HEK293 (cell line): ENCODE measurements around the gene SIGMAR1.

Experiments
- CTCF ChIA-PET: fragments of 350-600 bp; formaldehyde crosslinking; extraction: SDS; loops from one replicate; lab custom pipeline; 2021; ENCODE audit warnings: antibody characterized with exemption; lab: Yijun Ruan, JAX
- POLR2A ChIA-PET: fragments of 300-600 bp; formaldehyde crosslinking; extraction: SDS; loops from one replicate; lab custom pipeline; 2020; ENCODE audit warnings: antibody characterized with exemption, inconsistent platforms; lab: Yijun Ruan, JAX
- H3K27ac ChIP-seq: fragments of 200-500 bp; sonication (Bioruptor generic); 2 replicates; pipeline ENCODE4 v1.5.1; 2014; ENCODE audit warnings: low read depth, low read length, control low read depth, inconsistent platforms; ENCODE audit errors: extremely low read depth
- H3K36me3 ChIP-seq, 2 experiments: fragments of 200-500 bp in 1 of 2; sonication (Bioruptor generic) in 1 of 2; 1 replicate in 1 of 2; 2 replicates in 1 of 2; pipeline ENCODE4 v1.5.1; 2014 to 2017; ENCODE audit warnings: inconsistent platforms in 2 of 2, low read length in 2 of 2; ENCODE audit not compliant: control insufficient read depth in 2 of 2, insufficient read depth in 1 of 2
- H3K4me1 ChIP-seq: fragments of 200-500 bp; sonication (Bioruptor generic); 2 replicates; pipeline ENCODE4 v1.5.1; 2014; ENCODE audit warnings: mild to moderate bottlenecking, low read length, inconsistent platforms; ENCODE audit not compliant: control insufficient read depth, insufficient read depth
- H3K4me3 ChIP-seq: 2 replicates; pipeline ENCODE4 v1.5.1; 2011; ENCODE audit warnings: low read depth, mild to moderate bottlenecking, control low read depth, low read length, moderate library complexity
- H3K9me3 ChIP-seq: fragments of 200-500 bp; sonication (Bioruptor generic); 2 replicates; pipeline ENCODE4 v1.5.1; 2014; ENCODE audit warnings: low read depth, low read length, inconsistent platforms; ENCODE audit not compliant: control insufficient read depth, insufficient read depth
- AEBP2 ChIP-seq: fragments of 450-650 bp; formaldehyde crosslinking; IDR thresholded peaks from 2 replicates; pipeline ENCODE4 v1.5.1; 2016; ENCODE audit warnings: missing biosample characterization, missing genetic modification characterization, borderline replicate concordance
- BCL6B ChIP-seq: fragments of 450-650 bp; formaldehyde crosslinking; IDR thresholded peaks from 2 replicates; pipeline ENCODE4 v1.5.1; 2017; ENCODE audit warnings: missing biosample characterization, missing genetic modification characterization
- FEZF1 ChIP-seq: fragments of 450-650 bp; formaldehyde crosslinking; IDR thresholded peaks from 2 replicates; pipeline ENCODE4 v1.5.1; 2016; ENCODE audit warnings: missing biosample characterization, missing genetic modification characterization
- HIC1 ChIP-seq: fragments of 450-650 bp; formaldehyde crosslinking; IDR thresholded peaks from 2 replicates; pipeline ENCODE4 v1.5.1; 2016; ENCODE audit warnings: missing biosample characterization, missing genetic modification characterization
- KLF10 ChIP-seq: fragments of 450-650 bp; IDR thresholded peaks from 2 replicates; pipeline ENCODE4 v1.5.1; 2018; ENCODE audit warnings: missing biosample characterization, mild to moderate bottlenecking, missing genetic modification characterization
- OSR2 ChIP-seq: fragments of 450-650 bp; formaldehyde crosslinking; IDR thresholded peaks from 2 replicates; pipeline ENCODE4 v1.5.1; 2016; ENCODE audit warnings: missing biosample characterization, missing genetic modification characterization
- REST ChIP-seq: fragments of 450-650 bp; formaldehyde crosslinking; IDR thresholded peaks from 2 replicates; pipeline ENCODE4 v1.5.1; 2016; ENCODE audit warnings: missing biosample characterization, missing genetic modification characterization
- SCRT2 ChIP-seq: fragments of 450-650 bp; formaldehyde crosslinking; IDR thresholded peaks from 2 replicates; pipeline ENCODE4 v1.5.1; 2016; ENCODE audit warnings: missing biosample characterization, missing genetic modification characterization
- ZFP41 ChIP-seq: fragments of 450-650 bp; formaldehyde crosslinking; IDR thresholded peaks from 2 replicates; pipeline ENCODE4 v1.5.1; 2016; ENCODE audit warnings: missing biosample characterization, missing genetic modification characterization, borderline replicate concordance
- ZNF121 ChIP-seq: fragments of 450-650 bp; formaldehyde crosslinking; IDR thresholded peaks from 2 replicates; pipeline ENCODE4 v1.5.1; 2016; ENCODE audit warnings: missing biosample characterization, missing genetic modification characterization
- ZNF155 ChIP-seq: fragments of 450-650 bp; formaldehyde crosslinking; IDR thresholded peaks from 2 replicates; pipeline ENCODE4 v1.5.1; 2016; ENCODE audit warnings: missing biosample characterization, missing genetic modification characterization
- ZNF169 ChIP-seq: fragments of 450-650 bp; formaldehyde crosslinking; IDR thresholded peaks from 2 replicates; pipeline ENCODE4 v1.5.1; 2016; ENCODE audit warnings: missing biosample characterization, missing genetic modification characterization
- ZNF19 ChIP-seq: fragments of 450-650 bp; formaldehyde crosslinking; IDR thresholded peaks from 2 replicates; pipeline ENCODE4; 2016; ENCODE audit warnings: missing biosample characterization, missing genetic modification characterization, low read depth
- ZNF23 ChIP-seq: fragments of 450-650 bp; formaldehyde crosslinking; IDR thresholded peaks from 2 replicates; pipeline ENCODE4 v1.5.1; 2016; ENCODE audit warnings: missing biosample characterization, missing genetic modification characterization, borderline replicate concordance
- ZNF302 ChIP-seq: fragments of 450-650 bp; formaldehyde crosslinking; IDR thresholded peaks from 2 replicates; pipeline ENCODE4 v1.5.1; 2016; ENCODE audit warnings: missing biosample characterization, missing genetic modification characterization, low read depth
- ZNF335 ChIP-seq: fragments of 450-650 bp; formaldehyde crosslinking; conservative IDR thresholded peaks from 2 replicates; pipeline ENCODE4 v1.5.1; 2016; ENCODE audit warnings: missing biosample characterization, missing genetic modification characterization
- ZNF530 ChIP-seq: fragments of 450-650 bp; formaldehyde crosslinking; IDR thresholded peaks from 2 replicates; pipeline ENCODE4 v1.5.1; 2016; ENCODE audit warnings: low read depth, missing biosample characterization, missing genetic modification characterization
- ZNF623 ChIP-seq: fragments of 450-650 bp; formaldehyde crosslinking; IDR thresholded peaks from 2 replicates; pipeline ENCODE4 v1.5.1; 2016; ENCODE audit warnings: missing biosample characterization, missing genetic modification characterization
- ZNF629 ChIP-seq: fragments of 450-650 bp; formaldehyde crosslinking; IDR thresholded peaks from 2 replicates; pipeline ENCODE4 v1.5.1; 2017; ENCODE audit warnings: missing biosample characterization, missing genetic modification characterization
- ZNF664 ChIP-seq: fragments of 450-650 bp; formaldehyde crosslinking; IDR thresholded peaks from 2 replicates; pipeline ENCODE4 v1.5.1; 2016; ENCODE audit warnings: missing biosample characterization, missing genetic modification characterization
- ZNF701 ChIP-seq: fragments of 450-650 bp; formaldehyde crosslinking; IDR thresholded peaks from 2 replicates; pipeline ENCODE4 v1.5.1; 2016; ENCODE audit warnings: missing biosample characterization, missing genetic modification characterization
- ZSCAN4 ChIP-seq: fragments of 450-650 bp; formaldehyde crosslinking; IDR thresholded peaks from 2 replicates; pipeline ENCODE4 v1.5.1; 2017; ENCODE audit warnings: missing biosample characterization, missing genetic modification characterization

The SIGMAR1 gene

GRCh38 chr9:34600908-34601307 is 36.7 kb downstream of the SIGMAR1 start:
- ChIA-PET POLR2A (no interaction called here), CTCF (interaction anchor here (0.7 to 4.8 kb wide), 5 partner anchors 9 to 197 kb away, joined by 3 to 30 read pairs (median 15); no protein-coding TSS in a partner anchor)
- no peaks in the 10 kb centered on the region for H3K4me1 ChIP-seq
- no peaks in the 10 kb centered on the region for H3K9me3 ChIP-seq
- no peak for TF ChIP-seq HIC1 (tag by site-specific recombination)
- no peak for TF ChIP-seq ZNF19
- no peak for TF ChIP-seq AEBP2 (tag by site-specific recombination)
- no peak for TF ChIP-seq ZNF23 (tag by site-specific recombination)
- no peak for TF ChIP-seq BCL6B (tag by site-specific recombination)
- TF ChIP-seq ZNF664 (tag by site-specific recombination): peak; percentile 29; the same call in 1 of the 2 replicates
- H3K4me3 ChIP-seq: no peak overlapping the region
- no peaks in the 10 kb centered on the region for H3K36me3 ChIP-seq
- no peak overlapping the region for H3K27ac ChIP-seq

GRCh38 chr9:34599546-34599945 is 38.0 kb downstream of the SIGMAR1 start:
- H3K27ac ChIP-seq: no peak overlapping the region
- H3K4me3 ChIP-seq: no peak overlapping the region
- H3K9me3 ChIP-seq: no peaks in the 10 kb centered on the region
- H3K4me1 ChIP-seq: no peaks in the 10 kb centered on the region
- CTCF ChIA-PET: interaction anchor here (0.8 to 4.8 kb wide), 8 partner anchors 8 to 196 kb away, joined by 4 to 30 read pairs (median 8); no protein-coding TSS in a partner anchor
- no peaks in the 10 kb centered on the region for H3K36me3 ChIP-seq
- TF ChIP-seq OSR2 (tag by site-specific recombination): no peak
- TF ChIP-seq ZNF169 (tag by site-specific recombination): no peak
- TF ChIP-seq SCRT2: no peak
- TF ChIP-seq REST: no peak
- TF ChIP-seq ZSCAN4 (tag by site-specific recombination): no peak
- no peak for TF ChIP-seq ZNF629
- TF ChIP-seq FEZF1 (tag by site-specific recombination): no peak
- no peak for TF ChIP-seq ZFP41 (tag by site-specific recombination)
- no peak for TF ChIP-seq ZNF155
- no peak for TF ChIP-seq ZNF335 (tag by site-specific recombination)
- no peak for TF ChIP-seq KLF10 (tag by site-specific recombination)
- no peak for TF ChIP-seq ZNF302 (tag by site-specific recombination)
- TF ChIP-seq ZNF701 (tag by site-specific recombination): no peak
- TF ChIP-seq ZNF623 (tag by site-specific recombination): no peak
- TF ChIP-seq ZNF121 (tag by site-specific recombination): no peak
- TF ChIP-seq ZNF530 (tag by site-specific recombination): no peak
- TF ChIP-seq, all 188 proteins: peak for 0
- POLR2A ChIA-PET: no interaction called here
